Measurements from ENCODE around the gene HBB. TPM values are rescaled to one million over a fixed set of nuclear protein-coding genes. Genes with fewer than 3 reads are reported as not detected.

Gene HBB
- total RNA-seq, 4 donors from 2014 or later = 2.5 to 214 (median 107) TPM

GRCh38 chr11:5203366-5203765 is 23.5 kb downstream of the HBB start:
- TF ChIP-seq POLR2A (IDR thresholded peaks at IDR 0.05) (no peak), CTCF (IDR thresholded peaks at IDR 0.05) (no peak)
- Histone ChIP-seq H3K36me3 (no peaks in the 10 kb centered on the region), H3K27ac (no peak overlapping the region), H3K4me3 (replicated peaks in 1 of 3) (no peak overlapping the region), H3K27me3 (no peaks in the 10 kb centered on the region), H3K9me3 (no peaks in the 10 kb centered on the region), H3K4me1 (no peaks in the 10 kb centered on the region)
- intact Hi-C loops (cut with DNase I) = no loop called here
- WGBS, 2 donors = 89 to 90% methylated on average over 2 of the region's 2 CpGs
- no peak for DNase-seq

DNA sequence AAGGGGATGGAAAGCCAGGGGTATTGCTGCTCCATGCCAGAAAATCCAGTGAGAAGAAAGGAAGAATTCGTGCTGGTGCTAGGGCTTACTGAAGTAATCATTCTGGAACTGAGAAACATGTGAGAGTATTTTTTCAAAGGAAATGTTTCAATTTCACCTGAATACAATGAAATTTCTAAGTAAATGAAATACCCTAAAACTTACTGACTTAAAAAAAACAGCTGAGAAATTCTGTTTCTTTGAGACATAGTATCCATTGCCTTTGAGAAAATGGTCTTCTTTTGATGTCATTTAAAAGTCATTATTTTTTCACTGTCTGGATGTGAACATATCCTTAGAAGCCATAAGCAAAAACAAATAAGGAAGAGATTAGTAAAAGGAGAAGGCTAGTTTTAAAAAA is 26.3 kb downstream of the HBB start, which contains the start of gene OR51V1:
Gene OR51V1, minus strand, starts transcription at position 101 of the 400 bp plus-strand sequence. Its CDS starts 0 bp downstream, at position 101.
- H3K4me1 ChIP-seq = no peaks in the 10 kb centered on the region
- H3K27me3 ChIP-seq = no peaks in the 10 kb centered on the region
- H3K27ac ChIP-seq = no peak within 1 kb of the TSS
- H3K9me3 ChIP-seq = no peaks in the 10 kb centered on the region
- DNase-seq = no peak
- WGBS, 2 donors = 74 to 85% methylated on average over 1 of the region's 1 CpG
- no peaks in the 10 kb centered on the region for H3K36me3 ChIP-seq
- no peak for TF ChIP-seq POLR2A (IDR thresholded peaks at IDR 0.05)
- TF ChIP-seq CTCF (IDR thresholded peaks at IDR 0.05) = no peak
- intact Hi-C loops (cut with DNase I) = no loop called here
- H3K4me3 ChIP-seq (replicated peaks in 1 of 3) = no peak within 1 kb of the TSS

DNA sequence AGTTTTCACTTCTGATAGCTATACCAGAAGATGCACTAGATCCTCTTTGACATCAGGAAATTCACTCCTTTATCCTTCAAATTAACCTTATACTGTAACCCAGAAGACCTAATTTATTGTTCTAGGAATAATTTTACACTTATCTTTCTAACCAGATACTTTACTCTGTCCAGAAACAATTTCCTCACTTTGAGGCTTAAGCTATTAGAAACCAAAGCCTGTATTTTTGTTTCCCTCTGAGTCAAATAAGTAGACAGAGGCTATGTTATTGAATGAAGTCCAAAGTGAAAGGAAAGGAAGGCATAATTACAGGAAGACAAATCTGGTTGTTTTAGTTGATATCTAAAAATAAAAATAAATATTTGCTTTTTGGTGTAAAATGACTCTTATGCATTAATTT is 28.6 kb downstream of the HBB start:
- Histone ChIP-seq H3K9me3 (no peaks in the 10 kb centered on the region), H3K4me3 (replicated peaks in 1 of 3) (no peak overlapping the region), H3K36me3 (no peaks in the 10 kb centered on the region), H3K27me3 (no peaks in the 10 kb centered on the region), H3K4me1 (no peaks in the 10 kb centered on the region), H3K27ac (no peak overlapping the region)
- intact Hi-C loops (cut with DNase I) = no loop called here
- TF ChIP-seq CTCF (IDR thresholded peaks at IDR 0.05) = no peak
- no peak for TF ChIP-seq POLR2A (IDR thresholded peaks at IDR 0.05)
- DNase-seq = no peak

DNA sequence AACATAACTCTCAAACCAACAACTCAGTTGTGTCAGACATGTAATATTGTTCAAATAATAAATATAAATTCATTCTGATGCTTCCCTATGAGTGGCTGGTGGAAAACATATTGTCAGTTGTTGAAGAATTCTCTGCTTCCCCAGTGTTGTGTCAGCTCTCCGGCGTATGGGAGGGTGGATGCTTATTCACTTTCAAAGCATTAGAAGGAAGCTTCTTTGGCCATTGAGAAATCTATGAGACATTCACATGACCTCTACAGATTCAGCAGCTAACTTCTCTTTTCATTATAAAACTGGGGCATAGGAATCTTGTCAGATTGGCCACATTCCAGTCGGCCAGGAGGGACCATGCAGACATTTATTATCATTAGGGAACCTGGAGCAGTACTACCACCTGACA is 29.3 kb downstream of the HBB start:
- H3K27ac ChIP-seq = no peak overlapping the region
- H3K4me3 ChIP-seq (replicated peaks in 1 of 3) = no peak overlapping the region
- H3K4me1 ChIP-seq = no peaks in the 10 kb centered on the region
- WGBS, 2 donors = 71 to 81% methylated on average over 3 of the region's 3 CpGs
- no peaks in the 10 kb centered on the region for H3K27me3 ChIP-seq
- TF ChIP-seq CTCF (IDR thresholded peaks at IDR 0.05) = no peak
- no peak for TF ChIP-seq POLR2A (IDR thresholded peaks at IDR 0.05)
- H3K36me3 ChIP-seq = no peaks in the 10 kb centered on the region
- intact Hi-C loops (cut with DNase I) = no loop called here
- no peaks in the 10 kb centered on the region for H3K9me3 ChIP-seq
- DNase-seq = no peak

DNA sequence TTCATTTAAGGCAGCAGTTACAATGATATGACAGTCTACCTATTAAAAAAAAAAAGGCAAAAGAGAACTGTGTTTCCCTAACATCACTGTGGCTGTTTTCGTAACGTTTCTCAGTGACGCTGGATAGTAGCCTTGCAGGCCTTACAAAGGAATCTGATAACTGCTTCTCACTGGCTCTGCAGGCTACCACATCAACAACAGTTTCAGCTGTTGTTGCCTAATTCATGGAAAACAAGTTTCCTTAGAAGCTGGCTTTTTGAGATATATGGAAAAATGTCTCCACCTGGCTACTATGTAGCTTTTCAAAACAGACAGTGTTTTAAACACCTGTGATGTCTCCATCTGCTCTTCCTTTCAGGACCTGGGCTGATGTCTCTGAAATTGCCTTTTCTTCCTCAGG is 30.1 kb downstream of the HBB start:
- H3K4me3 ChIP-seq (replicated peaks in 1 of 3) = no peak overlapping the region
- H3K9me3 ChIP-seq = no peaks in the 10 kb centered on the region
- H3K36me3 ChIP-seq = no peaks in the 10 kb centered on the region
- H3K27me3 ChIP-seq = no peaks in the 10 kb centered on the region
- H3K4me1 ChIP-seq = no peaks in the 10 kb centered on the region
- DNase-seq = no peak
- no peak for TF ChIP-seq POLR2A (IDR thresholded peaks at IDR 0.05)
- TF ChIP-seq CTCF (IDR thresholded peaks at IDR 0.05) = no peak
- WGBS, 2 donors = 43 to 52% methylated on average over 3 of the region's 3 CpGs
- H3K27ac ChIP-seq = no peak overlapping the region
- intact Hi-C loops (cut with DNase I) = no loop called here

Measured in thyroid gland (tissue), 4 donors.